GM19324 (cell line): Measurements from ENCODE around the gene AK9.

Source experiments
- ATAC-seq: cut with Tn5 transposase; IDR thresholded peaks from one replicate; pipeline ENCODE4 v1.9.1; 2021; ENCODE audit warnings: mild to moderate bottlenecking, moderate library complexity; ENCODE audit not compliant: unreplicated experiment, low FRiP score

The AK9 gene

GRCh38 chr6:109448615-109449014 is 242.4 kb downstream of the AK9 start:
- ATAC-seq = no peak

GRCh38 chr6:109447878-109448555 is 243.0 kb downstream of the AK9 start:
- ATAC-seq = no peak

GRCh38 chr6:109447087-109447486 is 243.9 kb downstream of the AK9 start:
- no peak for ATAC-seq

- ATAC-seq = no peak
These were observed 244.5 kb downstream of the AK9 start for GRCh38 chr6:109446541-109446940.

DNA sequence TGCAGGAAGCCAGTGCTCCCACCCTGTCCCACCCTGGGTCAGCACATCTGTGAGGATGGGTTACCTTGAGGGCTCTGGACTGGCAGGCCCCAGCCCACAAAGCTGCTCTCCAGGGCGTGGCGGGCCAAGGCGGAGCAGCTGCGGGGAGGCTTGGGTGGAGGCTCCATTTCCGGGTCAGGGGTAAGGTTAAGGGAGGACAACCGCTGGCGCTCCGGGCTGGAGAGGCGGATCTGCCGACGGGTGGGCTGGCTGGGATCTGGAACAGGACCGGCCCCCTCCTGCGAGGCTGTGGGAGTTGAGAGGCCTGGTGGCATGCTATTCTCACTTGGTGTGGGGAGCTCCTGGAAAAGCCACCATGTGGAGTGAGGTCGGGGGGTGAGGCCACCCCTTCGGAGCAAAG is 244.9 kb downstream of the AK9 start:
- ATAC-seq = no peak

DNA sequence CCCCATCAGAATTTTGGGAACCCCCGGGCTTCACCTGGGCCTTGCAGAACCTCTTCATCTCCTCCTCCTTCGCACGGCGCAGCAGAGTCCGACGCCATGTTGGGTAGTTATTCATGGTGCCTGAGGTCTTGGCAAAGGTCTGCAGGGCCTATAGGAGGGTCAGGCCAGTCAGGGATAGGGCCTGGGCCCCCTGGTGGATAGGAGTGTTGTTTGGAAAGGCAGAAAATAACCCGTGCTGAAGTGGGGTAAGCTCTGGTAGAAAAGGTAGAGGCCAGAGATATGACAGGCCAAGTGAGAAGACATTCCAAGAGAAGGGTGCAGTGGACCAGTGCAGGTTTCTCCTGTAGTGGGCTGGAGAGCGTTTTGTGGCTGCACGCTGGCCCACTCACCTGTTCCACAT is 245.6 kb downstream of the AK9 start:
- ATAC-seq = no peak

DNA sequence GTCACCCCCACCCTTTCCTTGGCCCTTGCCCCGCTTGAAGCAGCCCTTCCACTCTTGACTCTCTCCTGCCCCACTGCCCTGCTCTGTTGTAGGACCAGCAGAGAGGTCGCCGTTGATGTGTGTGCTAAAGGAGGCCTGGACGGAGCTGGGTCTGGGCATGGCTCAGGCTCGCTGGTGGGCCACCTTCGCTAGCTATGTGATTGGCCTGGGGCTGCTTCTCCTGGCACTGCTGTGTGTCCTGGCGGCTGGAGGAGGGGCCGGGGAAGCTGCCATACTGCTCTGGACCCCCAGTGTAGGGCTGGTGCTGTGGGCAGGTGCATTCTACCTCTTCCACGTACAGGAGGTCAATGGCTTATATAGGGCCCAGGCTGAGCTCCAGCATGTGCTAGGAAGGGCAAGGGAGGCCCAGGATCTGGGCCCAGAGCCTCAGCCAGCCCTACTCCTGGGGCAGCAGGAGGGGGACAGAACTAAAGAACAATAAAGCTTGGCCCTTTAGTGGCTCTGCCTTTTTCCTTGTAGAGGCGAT is 247.5 kb downstream of the AK9 start:
- no peak for ATAC-seq
